Progenitor cell of endocrine pancreas (in vitro differentiated cells): Measurements from ENCODE around the gene GBGT1. TPM values are rescaled to one million over a fixed set of nuclear protein-coding genes. Genes with fewer than 3 reads are reported as not detected.

Source experiments
- DNase-seq: peaks from one replicate; pipeline ENCODE4 v3.0.0; 2021; ENCODE audit warnings: low spot score; ENCODE audit not compliant: unreplicated experiment
- H3K27ac Mint-ChIP-seq: 2 replicates; pipeline ENCODE4 v1.8.0; 2021; ENCODE audit warnings: mild to moderate bottlenecking, moderate library complexity, mixed read lengths
- H3K27me3 Mint-ChIP-seq: 2 replicates; pipeline ENCODE4 v1.8.0; 2021; ENCODE audit warnings: mixed read lengths
- H3K36me3 Mint-ChIP-seq: 2 replicates; pipeline ENCODE4 v1.8.0; 2022; ENCODE audit warnings: mixed read lengths; ENCODE audit not compliant: insufficient read depth
- H3K4me1 Mint-ChIP-seq: 2 replicates; pipeline ENCODE4 v1.8.0; 2021; ENCODE audit warnings: low read depth, mixed read lengths
- H3K4me3 Mint-ChIP-seq: 2 replicates; pipeline ENCODE4 v1.8.0; 2021; ENCODE audit warnings: low read depth, mild to moderate bottlenecking, moderate library complexity, mixed read lengths
- H3K9me3 Mint-ChIP-seq: 2 replicates; pipeline ENCODE4 v1.8.0; 2021; ENCODE audit warnings: low read depth, mixed read lengths
- total RNA-seq: library from RNA; stranded (reverse); gene quantifications from 2 replicates; pipeline ENCODE4 v1.2.1, GENCODE V29; 2021
- TF ChIP-seq, protein P1 (sequence below): fragments of 200-600 bp; sonication (generic); IDR thresholded peaks from one replicate; pipeline ENCODE4 v1.5.0; 2021; ENCODE audit warnings: antibody characterized with exemption, mild to moderate bottlenecking; ENCODE audit not compliant: unreplicated experiment

The GBGT1 gene
- total RNA-seq, 1 donor from 2014 or later = 5.2 TPM

DNA sequence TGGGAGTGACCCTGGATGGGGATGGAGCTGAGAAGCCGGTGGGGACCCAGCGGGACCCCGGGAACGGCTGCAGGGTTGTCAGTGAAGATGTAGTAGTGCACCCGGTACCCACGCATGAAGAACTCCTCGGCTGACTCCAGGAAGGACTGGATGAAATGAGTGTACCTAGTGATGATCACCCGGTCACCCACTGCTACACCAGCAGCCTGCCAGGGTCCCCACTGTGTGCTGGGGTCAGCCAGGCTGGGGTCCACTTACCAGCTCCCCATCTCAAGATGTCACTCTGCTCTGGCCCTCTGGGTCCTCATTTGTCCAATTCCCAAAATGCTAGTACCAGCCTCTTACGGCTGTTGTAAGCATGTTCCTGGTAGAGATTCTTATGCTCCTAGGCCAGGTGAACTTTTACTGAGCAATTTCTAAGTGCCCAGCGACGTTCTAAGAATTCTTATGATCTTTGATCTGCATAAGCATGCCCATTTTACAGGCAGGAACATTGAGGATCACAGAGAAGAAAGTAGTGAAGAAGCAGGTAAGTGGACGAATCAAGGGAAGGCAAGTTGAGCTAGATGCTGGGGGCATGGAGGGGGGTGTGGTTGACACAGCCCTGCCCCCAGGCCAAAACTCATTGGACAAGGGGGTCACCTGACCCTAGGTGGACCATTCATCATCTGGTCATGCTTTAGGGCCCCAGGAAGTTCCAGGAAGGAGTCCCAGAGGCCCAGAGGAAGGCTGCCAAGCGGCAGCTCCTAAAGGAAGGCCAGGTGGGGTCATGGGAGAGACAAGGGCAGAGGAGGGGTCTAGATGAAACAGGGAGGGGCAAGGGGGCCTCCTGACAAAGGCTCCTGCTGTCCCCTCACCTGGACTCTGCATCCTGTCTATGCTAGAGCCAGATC lies 9.4 kb downstream of the GBGT1 start:
- Mint-ChIP-seq H3K27me3 (no peaks in the 10 kb centered on the region), H3K27ac (peak overlapping the region; percentile 67), H3K4me3 (no peak overlapping the region), H3K4me1 (no peaks in the 10 kb centered on the region), H3K36me3 (no peaks in the 10 kb centered on the region), H3K9me3 (no peaks in the 10 kb centered on the region)
- TF ChIP-seq, protein P1, sequence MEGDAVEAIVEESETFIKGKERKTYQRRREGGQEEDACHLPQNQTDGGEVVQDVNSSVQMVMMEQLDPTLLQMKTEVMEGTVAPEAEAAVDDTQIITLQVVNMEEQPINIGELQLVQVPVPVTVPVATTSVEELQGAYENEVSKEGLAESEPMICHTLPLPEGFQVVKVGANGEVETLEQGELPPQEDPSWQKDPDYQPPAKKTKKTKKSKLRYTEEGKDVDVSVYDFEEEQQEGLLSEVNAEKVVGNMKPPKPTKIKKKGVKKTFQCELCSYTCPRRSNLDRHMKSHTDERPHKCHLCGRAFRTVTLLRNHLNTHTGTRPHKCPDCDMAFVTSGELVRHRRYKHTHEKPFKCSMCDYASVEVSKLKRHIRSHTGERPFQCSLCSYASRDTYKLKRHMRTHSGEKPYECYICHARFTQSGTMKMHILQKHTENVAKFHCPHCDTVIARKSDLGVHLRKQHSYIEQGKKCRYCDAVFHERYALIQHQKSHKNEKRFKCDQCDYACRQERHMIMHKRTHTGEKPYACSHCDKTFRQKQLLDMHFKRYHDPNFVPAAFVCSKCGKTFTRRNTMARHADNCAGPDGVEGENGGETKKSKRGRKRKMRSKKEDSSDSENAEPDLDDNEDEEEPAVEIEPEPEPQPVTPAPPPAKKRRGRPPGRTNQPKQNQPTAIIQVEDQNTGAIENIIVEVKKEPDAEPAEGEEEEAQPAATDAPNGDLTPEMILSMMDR = no peak
- no peak for DNase-seq

DNA sequence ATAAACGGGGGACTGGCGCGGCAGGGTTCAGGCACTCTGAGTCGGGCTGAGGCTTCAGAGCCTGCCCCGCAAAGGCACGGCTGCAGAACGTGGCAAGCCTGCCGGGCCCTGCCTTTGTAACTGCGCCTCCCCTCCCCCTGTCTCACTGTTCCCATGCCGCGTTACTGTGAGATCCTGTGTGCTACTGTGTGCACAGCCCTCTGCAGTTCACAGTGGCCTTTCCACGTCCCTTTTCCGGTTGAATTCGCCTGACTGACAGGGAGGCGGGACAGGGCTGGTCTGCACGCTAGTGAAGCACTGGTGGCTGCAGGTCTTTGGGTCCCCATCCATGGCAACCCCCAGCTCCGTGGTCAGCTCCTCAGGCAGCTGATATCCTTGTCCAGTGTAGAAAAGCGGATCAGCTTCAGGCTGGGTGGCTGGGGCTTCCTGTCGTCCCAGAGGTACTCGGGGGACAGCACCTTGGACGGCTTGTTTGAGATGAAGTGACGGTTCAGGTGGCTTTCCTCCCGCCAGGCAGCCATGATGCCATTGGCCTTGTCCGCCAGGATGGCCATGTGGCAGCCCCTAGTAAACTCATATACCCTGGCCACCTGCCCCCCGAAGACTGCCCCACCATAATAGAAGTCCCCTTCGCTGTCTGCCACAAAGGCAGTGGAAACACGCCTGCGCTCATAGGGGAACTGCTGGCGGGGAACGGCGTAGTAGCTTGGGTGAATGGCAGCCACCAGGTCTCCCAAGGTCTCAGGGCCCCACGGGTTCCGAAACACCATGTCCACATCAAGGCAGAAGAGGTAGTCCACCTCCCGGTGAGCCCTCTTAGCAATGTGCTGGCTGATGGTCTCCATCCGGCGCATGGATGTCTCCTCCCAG lies 10.3 kb downstream of the GBGT1 start:
- Mint-ChIP-seq H3K9me3 (no peaks in the 10 kb centered on the region), H3K4me1 (no peaks in the 10 kb centered on the region), H3K27me3 (no peaks in the 10 kb centered on the region), H3K27ac (no peak overlapping the region), H3K4me3 (no peak overlapping the region), H3K36me3 (no peaks in the 10 kb centered on the region)
- no peak for DNase-seq
- TF ChIP-seq, protein P1 = no peak

DNA sequence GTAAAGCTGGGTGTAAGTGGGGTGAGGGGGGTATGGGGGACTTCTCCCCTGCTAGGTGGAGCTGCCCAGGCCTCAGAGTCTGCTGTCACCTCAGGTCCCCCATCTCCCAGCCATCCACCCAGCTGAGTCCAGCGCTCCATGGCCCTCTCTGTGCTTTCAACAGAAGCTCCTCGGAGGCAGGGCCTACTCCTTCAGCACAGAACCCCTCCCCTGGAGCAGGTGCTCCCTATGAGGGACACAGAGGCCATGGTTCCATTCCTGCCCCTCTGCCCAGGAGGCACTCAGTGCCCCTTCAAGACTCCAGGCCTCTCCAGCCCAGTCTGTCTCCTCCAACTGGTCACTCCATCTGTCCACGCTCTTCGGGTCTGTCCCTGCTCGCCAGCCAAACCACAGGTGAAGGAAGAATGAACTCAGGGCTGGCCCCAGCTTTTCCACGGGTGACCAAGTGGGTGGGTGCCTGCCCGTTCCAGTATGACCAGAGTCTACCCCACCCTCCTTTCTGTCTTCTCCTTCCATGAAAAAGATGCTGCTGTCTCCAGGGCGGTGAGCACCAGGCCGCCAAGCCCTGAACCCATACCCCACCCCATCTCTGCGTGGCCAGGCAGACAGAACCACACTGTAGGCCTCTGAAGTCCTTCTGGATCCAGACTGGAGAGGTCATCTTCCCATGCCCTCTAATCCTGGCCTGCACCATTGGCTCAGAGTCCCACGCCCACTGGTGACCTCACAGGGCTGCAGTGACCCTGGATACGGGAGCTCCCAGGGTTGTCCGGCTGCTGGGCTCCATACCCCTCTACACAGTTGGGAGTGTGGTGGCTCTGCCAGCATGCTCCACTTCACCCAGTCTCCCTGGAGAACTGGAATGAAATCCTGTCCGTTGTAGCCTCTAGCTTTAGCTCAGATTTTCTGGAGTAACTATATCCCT lies 11.9 kb downstream of the GBGT1 start:
- Mint-ChIP-seq H3K4me1 (peaks cover 12% of the 10 kb centered on the region), H3K36me3 (no peaks in the 10 kb centered on the region), H3K9me3 (no peaks in the 10 kb centered on the region), H3K27me3 (no peaks in the 10 kb centered on the region), H3K27ac (peak overlapping the region; percentile 37), H3K4me3 (peak overlapping the region; percentile 40)
- TF ChIP-seq, protein P1 = no peak
- no peak for DNase-seq

DNA sequence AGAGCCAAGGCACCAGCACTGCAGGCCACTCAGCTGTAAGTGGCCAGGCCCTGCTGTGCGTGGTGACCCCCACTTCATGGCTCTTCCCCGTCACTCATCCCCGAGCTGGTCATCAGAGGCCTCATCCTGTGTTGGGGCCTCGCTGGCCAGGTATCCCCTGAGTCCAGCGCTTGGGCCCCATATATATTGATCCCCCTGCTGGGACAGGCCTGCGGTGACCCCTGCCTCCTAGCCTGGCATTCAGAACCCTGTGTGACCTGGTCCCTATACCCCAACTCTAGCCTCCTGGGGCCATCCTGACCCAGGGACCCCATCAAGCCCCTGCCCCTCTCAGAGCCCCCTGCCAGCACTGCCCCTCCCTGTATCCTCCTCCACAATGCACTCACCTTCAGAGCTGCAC lies 12.7 kb downstream of the GBGT1 start:
- Mint-ChIP-seq H3K9me3 (no peaks in the 10 kb centered on the region), H3K27me3 (no peaks in the 10 kb centered on the region), H3K36me3 (no peaks in the 10 kb centered on the region), H3K4me1 (peaks cover 12% of the 10 kb centered on the region), H3K27ac (no peak overlapping the region), H3K4me3 (peak overlapping the region; percentile 48)
- DNase-seq = no peak
- TF ChIP-seq, protein P1 = no peak
